Gastroesophageal sphincter (tissue), 3 donors: ENCODE data around the gene C6orf132.

Experiments
- CTCF ChIP-seq, 4 experiments: fragments of 200-600 bp in 2 of 4; fragments of 450-650 bp in 2 of 4; sonication (generic) in 1 of 4; IDR thresholded peaks; one replicate each; pipeline ENCODE4 v1.5.1; 2017 to 2019; ENCODE audit warnings: antibody characterized with exemption in 4 of 4, mild to moderate bottlenecking in 2 of 4, moderate library complexity in 2 of 4
- POLR2A ChIP-seq, 2 donors: fragments of 450-650 bp; IDR thresholded peaks; one replicate each; pipeline ENCODE4 v1.6.1; 2017; ENCODE audit warnings: antibody characterized with exemption in 2 of 2, mild to moderate bottlenecking in 2 of 2, moderate library complexity in 1 of 2
- POLR2AphosphoS5 ChIP-seq: sonication (generic); formaldehyde crosslinking; IDR thresholded peaks from one replicate; pipeline ENCODE4 v1.6.1; 2017; ENCODE audit warnings: antibody characterized with exemption

GRCh38 chr6:42084889-42085288 is 57.5 kb downstream of the C6orf132 start:
- TF ChIP-seq CTCF (IDR thresholded peaks at IDR 0.05) (no peak), POLR2A (IDR thresholded peaks at IDR 0.05) (no peak), POLR2AphosphoS5 (no peak)
